ENCODE data around the gene BCAS3. TPM values are rescaled to one million over a fixed set of nuclear protein-coding genes. Genes with fewer than 3 reads are reported as not detected.
A peak's percentile ranks its signal among the peaks of the same experiment; 100 is the strongest.

The BCAS3 gene
- total RNA-seq, 2 donors from 2014 or later = 12.0 to 15.6 TPM

GRCh38 chr17:61321344-61321743, 643.7 kb downstream of the BCAS3 start:
- Histone ChIP-seq H3K4me1 (peaks cover 0 to 14% of the 10 kb centered on the region in 2 donors), H3K4me3 (no peak overlapping the region), H3K27ac (no peak overlapping the region), H3K27me3 (no peaks in the 10 kb centered on the region), H3K9me3 (no peaks in the 10 kb centered on the region), H3K36me3 (no peaks in the 10 kb centered on the region)
- DNase-seq (ENCODE audit: low spot score) = no peak
- no peak for TF ChIP-seq CTCF (IDR thresholded peaks at IDR 0.05)

- Histone ChIP-seq H3K27me3 (no peaks in the 10 kb centered on the region), H3K9me3 (no peaks in the 10 kb centered on the region), H3K4me3 (no peak overlapping the region), H3K27ac (peak overlapping the region; percentile 37 to 55), H3K36me3 (no peaks in the 10 kb centered on the region), H3K4me1 (peaks cover 0 to 14% of the 10 kb centered on the region in 2 donors)
- DNase-seq (ENCODE audit: low spot score) = no peak
- TF ChIP-seq CTCF (IDR thresholded peaks at IDR 0.05) = no peak
These were observed 644.8 kb downstream of the BCAS3 start for GRCh38 chr17:61322325-61323002.

- no peak for TF ChIP-seq CTCF (IDR thresholded peaks at IDR 0.05)
- DNase-seq (ENCODE audit: low spot score) = no peak
- peaks cover 0 to 14% of the 10 kb centered on the region in 2 donors for H3K4me1 ChIP-seq
These were observed 645.6 kb downstream of the BCAS3 start for GRCh38 chr17:61323003-61323908.

GRCh38 chr17:61323909-61324868, 646.5 kb downstream of the BCAS3 start:
- H3K36me3 ChIP-seq = no peaks in the 10 kb centered on the region
- peak overlapping the region; percentile 16 to 55 for H3K27ac ChIP-seq
- no peaks in the 10 kb centered on the region for H3K27me3 ChIP-seq
- TF ChIP-seq CTCF (IDR thresholded peaks at IDR 0.05) = no peak
- H3K4me1 ChIP-seq = peaks cover 0 to 14% of the 10 kb centered on the region in 2 donors
- H3K9me3 ChIP-seq = no peaks in the 10 kb centered on the region
- H3K4me3 ChIP-seq = no peak overlapping the region
- DNase-seq (ENCODE audit: low spot score) = no peak

More at GRCh38 chr17:61323003-61323908, 645.6 kb downstream of the BCAS3 start:
- H3K9me3 ChIP-seq = no peaks in the 10 kb centered on the region
- H3K27ac ChIP-seq = peak overlapping the region; percentile 37 to 55
- no peak overlapping the region for H3K4me3 ChIP-seq
- H3K36me3 ChIP-seq = no peaks in the 10 kb centered on the region
- no peaks in the 10 kb centered on the region for H3K27me3 ChIP-seq

- TF ChIP-seq CTCF (IDR thresholded peaks at IDR 0.05) = no peak
These were observed 647.3 kb downstream of the BCAS3 start for GRCh38 chr17:61324950-61325349.

More at GRCh38 chr17:61324950-61325349, 647.3 kb downstream of the BCAS3 start:
- H3K4me3 ChIP-seq = no peak overlapping the region
- H3K27me3 ChIP-seq = no peaks in the 10 kb centered on the region
- peaks cover 0 to 14% of the 10 kb centered on the region in 2 donors for H3K4me1 ChIP-seq
- H3K9me3 ChIP-seq = no peaks in the 10 kb centered on the region
- no peak for DNase-seq (ENCODE audit: low spot score)
- no peaks in the 10 kb centered on the region for H3K36me3 ChIP-seq
- H3K27ac ChIP-seq = peak overlapping the region; percentile 9 to 16
